Neural crest cell (in vitro differentiated cells): ENCODE measurements around the gene NTM. TPM values are rescaled to one million over a fixed set of nuclear protein-coding genes. Genes with fewer than 3 reads are reported as not detected.

Experiments
- DNase-seq: peaks from one replicate; pipeline ENCODE4 v3.0.0; 2021; ENCODE audit warnings: low read depth, mixed read lengths, low spot score
- H3K27ac Mint-ChIP-seq: one replicate; pipeline ENCODE4 v1.8.0; 2021; ENCODE audit warnings: mild to moderate bottlenecking, mixed read lengths; ENCODE audit not compliant: unreplicated experiment
- H3K27me3 Mint-ChIP-seq: 2 replicates; pipeline ENCODE4 v1.8.0; 2021; ENCODE audit warnings: low read depth, mild to moderate bottlenecking, mixed read lengths
- H3K36me3 Mint-ChIP-seq: 2 replicates; pipeline ENCODE4 v1.8.0; 2021; ENCODE audit warnings: low read depth, mild to moderate bottlenecking, mixed read lengths
- H3K4me1 Mint-ChIP-seq: 2 replicates; pipeline ENCODE4 v1.8.0; 2021; ENCODE audit warnings: mixed read lengths
- H3K4me3 Mint-ChIP-seq: one replicate; pipeline ENCODE4 v1.8.0; 2021; ENCODE audit warnings: mild to moderate bottlenecking, mixed read lengths
- H3K9me3 Mint-ChIP-seq: 2 replicates; pipeline ENCODE4 v1.8.0; 2021; ENCODE audit warnings: mixed read lengths
- CTCF ChIP-seq: fragments of 200-600 bp; sonication (generic); conservative IDR thresholded peaks from 2 replicates; pipeline ENCODE4 v1.5.0; 2021; ENCODE audit warnings: antibody characterized with exemption, mild to moderate bottlenecking
- total RNA-seq: library from RNA; stranded (reverse); gene quantifications from 2 replicates; pipeline ENCODE4 v1.2.1, GENCODE V29; 2021

NTM gene
- total RNA-seq, 1 donor from 2014 or later, result 11.3 TPM

- Mint-ChIP-seq H3K36me3 (no peaks in the 10 kb centered on the region), H3K4me1 (peaks cover 34% of the 10 kb centered on the region), H3K4me3 (no peak overlapping the region), H3K9me3 (no peaks in the 10 kb centered on the region), H3K27me3 (peaks cover 17% of the 10 kb centered on the region), H3K27ac (no peak overlapping the region)
- DNase-seq, result no peak
- no peak for TF ChIP-seq CTCF
These were observed 97.4 kb downstream of the NTM start for GRCh38 chr11:131467645-131468394.

GRCh38 chr11:131468565-131468964 lies 98.2 kb downstream of the NTM start:
- TF ChIP-seq CTCF, result no peak
- H3K4me3 Mint-ChIP-seq, result no peak overlapping the region
- H3K36me3 Mint-ChIP-seq, result no peaks in the 10 kb centered on the region
- H3K9me3 Mint-ChIP-seq, result no peaks in the 10 kb centered on the region
- DNase-seq, result no peak
- peaks cover 34% of the 10 kb centered on the region for H3K4me1 Mint-ChIP-seq
- H3K27me3 Mint-ChIP-seq, result peaks cover 20% of the 10 kb centered on the region
- no peak overlapping the region for H3K27ac Mint-ChIP-seq

GRCh38 chr11:131470216-131470925 lies 100.0 kb downstream of the NTM start:
- no peak for DNase-seq
- H3K4me1 Mint-ChIP-seq, result peaks cover 22% of the 10 kb centered on the region
- H3K4me3 Mint-ChIP-seq, result no peak overlapping the region

GRCh38 chr11:131471976-131472375 lies 101.6 kb downstream of the NTM start:
- no peaks in the 10 kb centered on the region for H3K36me3 Mint-ChIP-seq

More at GRCh38 chr11:131470216-131470925, 100.0 kb downstream of the NTM start:
- Mint-ChIP-seq H3K9me3 (no peaks in the 10 kb centered on the region), H3K27me3 (peaks cover 27% of the 10 kb centered on the region), H3K27ac (no peak overlapping the region), H3K36me3 (no peaks in the 10 kb centered on the region)
- TF ChIP-seq CTCF, result no peak

GRCh38 chr11:131474947-131475346 lies 104.5 kb downstream of the NTM start:
- peaks cover 24% of the 10 kb centered on the region for H3K27me3 Mint-ChIP-seq
- H3K4me1 Mint-ChIP-seq, result peaks cover 6% of the 10 kb centered on the region
- H3K27ac Mint-ChIP-seq, result no peak overlapping the region
- no peak for TF ChIP-seq CTCF
- H3K4me3 Mint-ChIP-seq, result no peak overlapping the region
- H3K9me3 Mint-ChIP-seq, result no peaks in the 10 kb centered on the region
- H3K36me3 Mint-ChIP-seq, result no peaks in the 10 kb centered on the region
- no peak for DNase-seq

More at GRCh38 chr11:131471976-131472375, 101.6 kb downstream of the NTM start:
- Mint-ChIP-seq H3K4me1 (peaks cover 16% of the 10 kb centered on the region), H3K27me3 (peaks cover 27% of the 10 kb centered on the region), H3K9me3 (no peaks in the 10 kb centered on the region), H3K27ac (no peak overlapping the region), H3K4me3 (no peak overlapping the region)
- TF ChIP-seq CTCF, result no peak
- no peak for DNase-seq
